Stimulated activated naive B cell treated with anti-CD40 and anti-IgM and Interleukin-4, amounts not matched to agents 10 μg/mL and 1 μg/mL and 100 μg/mL, for 72 hours (primary cell): ENCODE data around the gene CERS6.
A peak's percentile ranks its signal among the peaks of the same experiment; 100 is the strongest.

Experiments
- ATAC-seq, 2 donors: fragments of 150-1000 bp; cut with Tn5 transposase; replicated peaks; 2 replicates each; pipeline ENCODE4 v1.10.0; 2021; ENCODE audit warnings: moderate library complexity in 1 of 2
- DNase-seq: peaks from one replicate; pipeline ENCODE4 v3.0.0; 2021
- H3K27ac Mint-ChIP-seq: one replicate; pipeline ENCODE4 v1.8.0; 2022; ENCODE audit warnings: mild to moderate bottlenecking, mixed read lengths
- H3K27me3 Mint-ChIP-seq, 2 donors: one replicate each; pipeline ENCODE4 v1.8.0; 2022; ENCODE audit warnings: mixed read lengths in 2 of 2
- H3K36me3 Mint-ChIP-seq, 2 donors: one replicate each; pipeline ENCODE4 v1.8.0; 2022; ENCODE audit warnings: mixed read lengths in 2 of 2, mild to moderate bottlenecking in 1 of 2
- H3K4me1 Mint-ChIP-seq, 2 donors: one replicate each; pipeline ENCODE4 v1.8.0; 2022; ENCODE audit warnings: mixed read lengths in 2 of 2, mild to moderate bottlenecking in 1 of 2
- H3K4me3 Mint-ChIP-seq, 2 donors: one replicate each; pipeline ENCODE4 v1.8.0; 2022; ENCODE audit warnings: mild to moderate bottlenecking in 2 of 2, mixed read lengths in 2 of 2, moderate library complexity in 1 of 2
- H3K9me3 Mint-ChIP-seq, 2 donors: one replicate each; pipeline ENCODE4 v1.8.0; 2022; ENCODE audit warnings: mixed read lengths in 2 of 2, mild to moderate bottlenecking in 1 of 2

The CERS6 gene

DNA sequence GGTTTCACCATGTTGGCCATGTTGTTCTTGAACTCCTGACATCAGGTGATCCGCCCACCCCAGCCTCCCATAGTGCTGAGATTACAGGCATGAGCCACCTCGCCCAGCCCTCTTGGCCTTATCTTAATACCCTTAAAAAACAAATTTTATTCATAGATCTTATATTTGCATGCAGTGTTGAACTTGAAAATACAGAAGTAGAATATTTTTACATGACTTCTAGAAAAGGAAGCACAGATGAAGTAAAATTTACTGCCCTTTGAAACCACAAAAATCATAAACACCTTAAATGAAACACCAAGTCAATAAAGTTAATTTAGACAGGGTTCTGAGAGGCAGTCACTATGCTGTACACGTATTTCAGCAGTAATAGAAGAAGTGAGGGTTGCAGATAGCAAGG is 145.7 kb downstream of the CERS6 start:
- H3K36me3 Mint-ChIP-seq = peaks cover 41 to 48% of the 10 kb centered on the region in 2 donors
- ATAC-seq = peak; percentile 74 to 81
- no peaks in the 10 kb centered on the region for H3K27me3 Mint-ChIP-seq
- peaks cover 18 to 27% of the 10 kb centered on the region in 2 donors for H3K9me3 Mint-ChIP-seq
- H3K4me3 Mint-ChIP-seq = peak overlapping the region; percentile 60 to 65
- peak; percentile 64 for DNase-seq
- peak overlapping the region; percentile 97 for H3K27ac Mint-ChIP-seq
- peaks cover 56 to 86% of the 10 kb centered on the region in 2 donors for H3K4me1 Mint-ChIP-seq

- DNase-seq (no peak), ATAC-seq (no peak)
- Mint-ChIP-seq H3K4me3 (peak overlapping the region; percentile 49), H3K36me3 (peaks cover 42 to 49% of the 10 kb centered on the region in 2 donors), H3K27ac (peak overlapping the region; percentile 92), H3K27me3 (no peaks in the 10 kb centered on the region), H3K4me1 (peaks cover 54 to 88% of the 10 kb centered on the region in 2 donors), H3K9me3 (peaks cover 18 to 28% of the 10 kb centered on the region in 2 donors)
Measured at GRCh38 chr2:168602379-168602778, 146.3 kb downstream of the CERS6 start.

GRCh38 chr2:168602846-168603401 is 146.9 kb downstream of the CERS6 start:
- H3K27me3 Mint-ChIP-seq = no peaks in the 10 kb centered on the region
- peak overlapping the region; percentile 92 for H3K27ac Mint-ChIP-seq
- peak; percentile 57 to 66 for ATAC-seq
- H3K9me3 Mint-ChIP-seq = peaks cover 18 to 28% of the 10 kb centered on the region in 2 donors
- H3K36me3 Mint-ChIP-seq = peaks cover 42 to 49% of the 10 kb centered on the region in 2 donors
- H3K4me3 Mint-ChIP-seq = peak overlapping the region; percentile 49
- DNase-seq = peak; percentile 44
- peaks cover 55 to 92% of the 10 kb centered on the region in 2 donors for H3K4me1 Mint-ChIP-seq

- H3K9me3 Mint-ChIP-seq = peaks cover 18 to 28% of the 10 kb centered on the region in 2 donors
- H3K36me3 Mint-ChIP-seq = peaks cover 42 to 49% of the 10 kb centered on the region in 2 donors
- no peak for ATAC-seq
- peaks cover 56 to 87% of the 10 kb centered on the region in 2 donors for H3K4me1 Mint-ChIP-seq
- peak overlapping the region; percentile 41 to 63 for H3K4me3 Mint-ChIP-seq
- H3K27ac Mint-ChIP-seq = peak overlapping the region; percentile 92
- no peaks in the 10 kb centered on the region for H3K27me3 Mint-ChIP-seq
- no peak for DNase-seq
Measured at GRCh38 chr2:168603439-168603961, 147.4 kb downstream of the CERS6 start.

- no peaks in the 10 kb centered on the region for H3K27me3 Mint-ChIP-seq
- H3K27ac Mint-ChIP-seq = peak overlapping the region; percentile 82
- H3K9me3 Mint-ChIP-seq = peaks cover 18 to 28% of the 10 kb centered on the region in 2 donors
- H3K36me3 Mint-ChIP-seq = peaks cover 44 to 49% of the 10 kb centered on the region in 2 donors
- H3K4me3 Mint-ChIP-seq = peak overlapping the region in 1 of 2 donors; percentile 22
- H3K4me1 Mint-ChIP-seq = peaks cover 50 to 79% of the 10 kb centered on the region in 2 donors
- DNase-seq = no peak
- no peak for ATAC-seq
Measured at GRCh38 chr2:168604252-168604651, 148.2 kb downstream of the CERS6 start.

- Mint-ChIP-seq H3K36me3 (peaks cover 38 to 43% of the 10 kb centered on the region in 2 donors), H3K27me3 (no peaks in the 10 kb centered on the region), H3K4me1 (peaks cover 23 to 49% of the 10 kb centered on the region in 2 donors), H3K4me3 (no peak overlapping the region), H3K27ac (no peak overlapping the region), H3K9me3 (peaks cover 16 to 21% of the 10 kb centered on the region in 2 donors)
- ATAC-seq = peak in 1 of 2 donors; percentile 35
- no peak for DNase-seq
Measured at GRCh38 chr2:168607992-168608391, 151.9 kb downstream of the CERS6 start.

- Mint-ChIP-seq H3K4me1 (peaks cover 20 to 45% of the 10 kb centered on the region in 2 donors), H3K27me3 (no peaks in the 10 kb centered on the region), H3K36me3 (peaks cover 40 to 46% of the 10 kb centered on the region in 2 donors), H3K9me3 (peaks cover 14 to 19% of the 10 kb centered on the region in 2 donors), H3K4me3 (no peak overlapping the region), H3K27ac (no peak overlapping the region)
- DNase-seq (no peak), ATAC-seq (no peak)
Measured at GRCh38 chr2:168608796-168609195, 152.7 kb downstream of the CERS6 start.

DNA sequence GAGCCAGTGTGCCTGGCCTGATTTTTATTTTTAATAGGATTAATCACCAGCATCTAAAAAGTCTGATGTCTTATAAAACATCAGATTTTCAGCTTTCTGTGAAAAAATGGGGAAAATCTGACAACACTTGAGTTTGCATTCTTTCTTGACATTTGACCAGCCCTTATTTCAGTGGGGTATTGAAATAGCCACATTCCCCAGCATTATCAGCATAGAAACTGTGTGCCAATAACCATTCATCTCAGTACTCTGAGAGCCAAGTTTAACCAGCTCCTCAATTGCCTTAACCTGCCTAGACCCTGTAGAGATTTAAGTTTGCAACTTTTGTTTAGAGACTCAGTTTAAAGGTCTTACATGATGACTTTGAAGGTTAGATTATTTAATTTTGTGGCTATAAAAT is 155.0 kb downstream of the CERS6 start:
- peaks cover 25 to 45% of the 10 kb centered on the region in 2 donors for H3K36me3 Mint-ChIP-seq
- peaks cover 3 to 6% of the 10 kb centered on the region in 2 donors for H3K9me3 Mint-ChIP-seq
- H3K27me3 Mint-ChIP-seq = no peaks in the 10 kb centered on the region
- ATAC-seq = no peak
- peaks cover 12 to 31% of the 10 kb centered on the region in 2 donors for H3K4me1 Mint-ChIP-seq
- H3K27ac Mint-ChIP-seq = no peak overlapping the region
- H3K4me3 Mint-ChIP-seq = no peak overlapping the region
- no peak for DNase-seq

- peaks cover 0 to 1% of the 10 kb centered on the region in 2 donors for H3K9me3 Mint-ChIP-seq
- no peak for ATAC-seq
- H3K36me3 Mint-ChIP-seq = peaks cover 18 to 38% of the 10 kb centered on the region in 2 donors
- no peaks in the 10 kb centered on the region for H3K27me3 Mint-ChIP-seq
- DNase-seq = no peak
- peaks cover 12 to 24% of the 10 kb centered on the region in 2 donors for H3K4me1 Mint-ChIP-seq
- H3K4me3 Mint-ChIP-seq = no peak overlapping the region
- H3K27ac Mint-ChIP-seq = no peak overlapping the region
Measured at GRCh38 chr2:168611896-168612650, 156.0 kb downstream of the CERS6 start.

- ATAC-seq (no peak), DNase-seq (no peak)
- Mint-ChIP-seq H3K4me1 (peaks cover 12 to 19% of the 10 kb centered on the region in 2 donors), H3K9me3 (peaks cover 0 to 3% of the 10 kb centered on the region in 2 donors), H3K36me3 (peaks cover 18 to 38% of the 10 kb centered on the region in 2 donors), H3K4me3 (no peak overlapping the region), H3K27ac (no peak overlapping the region), H3K27me3 (no peaks in the 10 kb centered on the region)
Measured at GRCh38 chr2:168612719-168613118, 156.6 kb downstream of the CERS6 start.

- H3K4me3 Mint-ChIP-seq = no peak overlapping the region
- H3K27me3 Mint-ChIP-seq = no peaks in the 10 kb centered on the region
- no peak for DNase-seq
- peaks cover 18 to 38% of the 10 kb centered on the region in 2 donors for H3K36me3 Mint-ChIP-seq
- peaks cover 8 to 17% of the 10 kb centered on the region in 2 donors for H3K4me1 Mint-ChIP-seq
- H3K27ac Mint-ChIP-seq = no peak overlapping the region
- ATAC-seq = no peak
- H3K9me3 Mint-ChIP-seq = peaks cover 0 to 5% of the 10 kb centered on the region in 2 donors
Measured at GRCh38 chr2:168613551-168613950, 157.5 kb downstream of the CERS6 start.

GRCh38 chr2:168614172-168615018 is 158.3 kb downstream of the CERS6 start:
- peaks cover 10 to 23% of the 10 kb centered on the region in 2 donors for H3K4me1 Mint-ChIP-seq
- no peaks in the 10 kb centered on the region for H3K27me3 Mint-ChIP-seq
- H3K4me3 Mint-ChIP-seq = no peak overlapping the region
- no peak for ATAC-seq
- H3K36me3 Mint-ChIP-seq = peaks cover 15 to 37% of the 10 kb centered on the region in 2 donors
- DNase-seq = no peak
- peaks cover 0 to 8% of the 10 kb centered on the region in 2 donors for H3K9me3 Mint-ChIP-seq
- H3K27ac Mint-ChIP-seq = peak overlapping the region; percentile 37

DNA sequence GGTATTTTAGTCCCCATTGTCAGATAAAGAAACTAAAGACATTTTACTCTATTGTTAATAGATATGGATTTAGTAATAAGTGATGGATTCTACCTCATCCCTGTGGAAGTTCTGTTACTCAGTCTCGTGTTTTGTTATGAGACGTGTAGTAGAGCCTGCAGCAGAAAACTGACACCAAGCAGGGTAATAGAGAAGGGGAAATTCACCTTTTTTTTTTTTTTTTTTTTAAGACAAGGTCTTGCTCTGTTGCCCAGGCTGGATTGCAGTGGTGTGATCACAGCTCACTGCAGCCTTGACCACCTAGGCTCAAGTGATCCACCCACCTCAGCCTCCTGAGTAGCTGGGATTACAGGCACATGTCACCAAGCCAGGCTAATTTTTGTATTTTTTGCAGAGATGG is 164.5 kb downstream of the CERS6 start:
- peaks cover 17 to 43% of the 10 kb centered on the region in 2 donors for H3K4me1 Mint-ChIP-seq
- H3K36me3 Mint-ChIP-seq = peaks cover 0 to 3% of the 10 kb centered on the region in 2 donors
- no peak overlapping the region for H3K4me3 Mint-ChIP-seq
- no peaks in the 10 kb centered on the region for H3K27me3 Mint-ChIP-seq
- H3K27ac Mint-ChIP-seq = no peak overlapping the region
- DNase-seq = no peak
- H3K9me3 Mint-ChIP-seq = peaks cover 0 to 6% of the 10 kb centered on the region in 2 donors
- peak in 1 of 2 donors; percentile 50 for ATAC-seq

GRCh38 chr2:168622559-168622958 is 166.5 kb downstream of the CERS6 start:
- no peaks in the 10 kb centered on the region for H3K27me3 Mint-ChIP-seq
- DNase-seq (no peak), ATAC-seq (no peak)
- H3K4me3 Mint-ChIP-seq = no peak overlapping the region
- H3K27ac Mint-ChIP-seq = no peak overlapping the region
- H3K36me3 Mint-ChIP-seq = no peaks in the 10 kb centered on the region
- peaks cover 25 to 59% of the 10 kb centered on the region in 2 donors for H3K4me1 Mint-ChIP-seq
- H3K9me3 Mint-ChIP-seq = peaks cover 0 to 6% of the 10 kb centered on the region in 2 donors
